Hepatocyte (in vitro differentiated cells): Measurements from ENCODE around the gene PYGO1.

Source experiments
- CTCF ChIP-seq: fragments of 200-600 bp; sonication (generic); IDR thresholded peaks from 2 replicates; pipeline ENCODE4 v1.5.1; 2016; ENCODE audit warnings: antibody characterized with exemption, mild to moderate bottlenecking; ENCODE audit not compliant: poor library complexity
- EZH2phosphoT487 ChIP-seq: fragments of 200-600 bp; sonication (generic); IDR thresholded peaks from one replicate; pipeline ENCODE4 v1.6.1; 2018; ENCODE audit warnings: antibody characterized with exemption, mild to moderate bottlenecking, low read depth, moderate library complexity; ENCODE audit not compliant: unreplicated experiment, severe bottlenecking

GRCh38 chr15:55632434-55632833 lies 44.3 kb upstream of the PYGO1 start:
- TF ChIP-seq CTCF (no peak), EZH2phosphoT487 (no peak)
